GM21528 (cell line): Measurements from ENCODE around the gene MKKS.

Experiments used
- ATAC-seq: cut with Tn5 transposase; IDR thresholded peaks from one replicate; pipeline ENCODE4 v1.9.1; 2021; ENCODE audit warnings: mild to moderate bottlenecking, moderate library complexity; ENCODE audit not compliant: unreplicated experiment, low FRiP score

Gene MKKS

DNA sequence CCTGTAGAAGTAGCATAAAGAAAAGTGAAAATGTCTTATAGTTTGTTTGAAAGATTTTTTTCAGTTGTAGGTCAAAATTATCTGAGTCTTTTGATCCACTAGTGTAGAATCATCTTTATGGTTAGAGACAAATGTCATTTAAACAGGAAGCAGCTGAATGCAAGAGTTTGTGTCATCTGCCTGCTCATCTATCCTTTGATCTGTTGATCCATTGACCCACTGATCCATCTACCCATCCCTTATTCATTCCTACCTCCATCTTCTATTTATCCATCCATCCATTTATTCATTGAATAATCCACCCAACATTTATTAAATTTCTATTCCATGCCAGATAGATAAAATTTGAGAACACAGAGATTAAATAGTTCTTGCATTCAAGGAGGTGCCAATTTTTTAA is 62.6 kb downstream of the MKKS start:
- ATAC-seq, result no peak

DNA sequence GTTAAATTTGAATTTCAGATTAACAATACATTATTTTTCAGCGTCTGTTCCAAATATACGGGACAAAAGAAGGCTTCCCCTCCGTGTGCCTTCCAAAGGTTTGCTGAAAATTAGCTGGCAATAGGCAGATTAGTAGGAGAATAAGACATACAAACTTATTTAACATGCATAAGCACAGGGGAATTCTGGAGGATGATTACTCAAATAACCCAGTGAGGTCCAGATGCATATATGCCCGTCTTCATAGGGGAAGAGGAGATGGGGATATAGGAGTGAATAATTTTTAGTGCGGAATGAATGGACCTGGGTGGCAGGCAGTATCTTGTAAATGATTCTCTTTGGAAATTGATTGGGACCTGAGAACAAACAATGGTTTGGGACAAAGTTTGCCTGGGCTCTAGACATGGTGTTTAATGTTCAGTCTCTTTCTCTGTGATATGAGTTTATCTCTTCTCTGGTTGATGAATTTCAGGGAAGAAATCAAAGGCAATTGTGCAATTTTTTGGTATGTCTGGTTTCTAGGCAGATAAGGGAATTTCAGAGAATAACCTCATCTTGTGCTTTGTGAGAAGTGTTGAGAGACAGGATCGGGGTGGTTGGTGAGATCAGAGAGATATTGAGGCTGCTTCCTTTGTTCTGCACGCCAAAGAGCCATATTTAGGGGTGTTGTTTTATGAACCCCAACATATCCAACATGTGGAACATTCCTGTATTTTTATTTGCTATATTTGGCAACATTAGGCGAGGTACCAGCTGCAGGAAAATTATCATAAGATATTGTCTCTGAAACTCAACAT is 63.7 kb downstream of the MKKS start:
- no peak for ATAC-seq

DNA sequence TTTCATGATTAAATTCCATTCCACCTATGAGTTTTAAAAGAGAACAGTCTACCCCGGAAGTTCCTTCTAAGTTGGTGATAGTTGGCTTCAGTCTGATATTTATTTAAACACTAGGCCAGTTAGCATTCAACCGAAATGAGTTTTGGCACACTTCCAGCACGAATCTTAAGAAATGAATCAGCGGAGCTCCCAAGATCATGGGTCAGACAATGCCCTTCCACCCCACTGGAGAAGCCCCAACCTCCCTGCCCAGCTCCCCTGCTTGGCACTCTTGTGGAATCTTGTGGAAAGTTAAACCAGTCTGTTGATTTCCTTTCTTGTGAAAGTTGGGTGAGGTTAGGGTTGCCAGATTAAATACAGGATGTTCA is 64.3 kb downstream of the MKKS start:
- no peak for ATAC-seq

DNA sequence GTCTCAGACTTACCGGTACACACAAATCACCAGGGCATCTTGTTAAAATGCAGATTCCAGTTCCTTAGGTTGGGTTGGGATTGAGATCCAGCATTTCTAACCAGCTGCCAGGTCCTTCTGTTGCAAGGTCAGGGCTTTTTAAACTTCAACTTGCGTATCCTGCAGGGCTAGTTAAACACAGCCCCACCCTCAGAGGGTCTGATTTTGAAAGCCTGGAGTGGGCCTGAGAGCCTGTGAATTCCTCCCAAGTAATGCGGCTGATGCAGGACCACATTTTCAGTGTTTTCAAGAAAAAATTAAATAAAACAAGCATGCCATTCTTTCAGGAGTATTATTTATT is 65.3 kb downstream of the MKKS start:
- ATAC-seq, result no peak

DNA sequence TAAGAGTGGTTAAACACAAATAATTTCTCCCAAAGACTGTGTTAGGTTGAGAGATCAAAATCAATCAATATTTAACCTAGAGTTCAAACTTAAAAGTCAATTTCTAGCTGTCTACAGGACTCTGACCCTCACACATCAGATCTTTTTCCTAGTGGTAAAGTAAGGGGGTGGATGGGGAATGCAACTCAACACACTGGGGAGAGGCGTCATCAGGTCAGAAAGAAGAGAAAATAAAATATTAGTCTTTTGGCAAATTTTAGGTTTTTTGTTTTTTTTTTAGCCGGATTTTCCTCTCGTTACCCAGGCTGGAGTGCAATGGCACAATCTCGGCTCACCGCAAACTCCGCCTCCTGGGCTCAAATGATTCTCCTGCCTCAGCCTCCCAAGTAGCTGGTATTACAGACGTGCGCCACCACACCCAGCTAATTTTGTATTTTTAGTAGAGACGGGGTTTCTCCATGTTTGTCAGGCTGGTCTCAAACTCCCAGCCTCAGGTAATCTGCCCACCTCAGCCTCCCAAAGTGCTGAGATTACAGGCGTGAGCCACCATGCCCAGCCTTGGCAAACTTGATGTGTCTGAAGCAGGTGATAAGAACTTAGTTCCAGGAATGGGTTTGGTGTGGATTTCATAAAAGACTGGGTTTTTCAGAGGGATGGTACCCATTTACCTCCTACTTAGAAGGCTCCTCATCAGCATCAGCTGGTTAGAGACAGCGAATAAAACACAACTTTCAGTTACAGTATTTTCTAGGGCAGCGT is 65.9 kb downstream of the MKKS start:
- no peak for ATAC-seq

DNA sequence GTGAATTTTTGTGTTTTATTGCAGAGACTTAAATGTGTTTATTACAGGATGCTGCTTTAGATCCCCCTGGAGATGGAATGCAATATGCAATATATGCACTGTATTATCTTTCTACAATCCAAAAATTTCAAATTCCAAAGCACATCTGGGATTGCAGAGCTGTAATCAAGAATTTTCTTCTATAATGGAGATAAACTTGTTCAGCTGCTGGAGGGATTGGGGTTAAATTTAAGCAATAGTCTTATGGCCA is 66.4 kb downstream of the MKKS start:
- ATAC-seq, result no peak

DNA sequence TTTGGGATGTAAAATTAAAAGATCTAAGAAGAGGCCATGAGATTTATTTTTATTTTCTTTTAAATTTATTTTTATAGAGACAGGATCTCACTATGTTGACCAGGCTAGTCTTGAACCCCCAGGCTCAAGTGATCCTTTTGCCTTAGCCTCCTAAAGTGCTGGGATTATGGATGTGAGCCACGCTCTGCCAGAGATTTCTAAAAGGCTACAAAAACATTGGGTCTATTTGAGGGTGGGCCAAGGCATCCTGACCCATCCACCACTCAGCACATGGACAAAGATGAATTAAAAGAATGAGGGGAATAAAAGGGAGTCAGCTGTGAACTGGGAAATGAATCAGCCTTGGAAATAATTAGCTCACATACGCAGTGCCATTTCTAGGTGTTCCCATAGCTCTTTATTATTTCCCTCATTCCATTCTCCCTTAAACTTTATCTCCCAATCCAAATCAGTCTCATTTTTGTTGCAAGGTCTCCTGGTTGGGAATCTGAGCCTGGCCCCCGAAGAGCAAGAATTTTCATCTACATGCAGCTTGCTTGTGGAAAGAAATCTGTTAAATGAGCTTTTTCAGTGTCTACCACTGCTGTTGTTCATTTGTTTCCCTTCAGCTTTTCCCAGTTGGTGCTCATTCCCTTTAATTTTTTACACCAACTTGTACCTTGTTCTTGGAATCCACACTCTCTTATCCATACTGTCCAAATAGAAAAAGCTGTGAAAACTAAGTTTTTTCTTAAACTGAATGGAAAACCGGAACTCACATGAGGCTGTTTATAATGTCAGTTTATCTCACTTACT is 66.9 kb downstream of the MKKS start:
- ATAC-seq, result no peak

DNA sequence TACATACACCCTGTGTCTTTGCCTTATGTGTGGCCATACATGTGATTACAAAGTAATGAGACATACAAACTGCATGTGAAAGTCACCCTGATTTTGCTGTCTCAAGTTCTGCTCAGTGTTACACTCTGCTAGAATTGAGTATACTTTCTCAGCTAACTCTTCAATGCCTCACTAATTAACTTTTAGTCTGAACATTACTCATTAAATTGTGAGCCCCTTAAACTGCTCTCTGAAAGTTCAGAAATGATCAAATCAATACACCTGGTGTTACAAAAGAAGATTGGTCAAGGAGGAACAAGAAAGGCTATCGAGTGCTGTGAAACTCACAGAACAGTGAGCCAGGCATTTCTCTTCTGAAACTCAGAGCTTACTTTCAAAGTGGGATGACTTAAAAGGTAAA is 71.3 kb downstream of the MKKS start:
- ATAC-seq, result no peak

DNA sequence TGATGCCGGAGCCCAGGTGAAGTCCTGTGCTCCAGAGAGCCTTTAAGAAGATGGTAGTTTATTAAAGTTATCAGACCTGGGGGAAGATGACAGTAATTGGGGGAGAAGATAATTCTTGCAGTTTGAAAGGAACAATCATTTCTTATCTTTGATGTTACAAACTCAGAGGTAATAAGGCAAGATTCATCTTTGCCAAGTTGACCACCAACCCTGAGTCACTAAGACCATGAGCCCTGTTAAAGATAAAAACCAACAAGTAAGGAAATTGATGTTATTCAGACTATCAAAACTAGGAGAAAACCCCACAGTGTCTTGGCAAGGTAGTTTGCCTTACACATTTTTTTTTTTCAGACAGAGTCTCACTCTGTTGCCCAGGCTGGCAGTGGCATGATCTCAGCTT is 73.1 kb downstream of the MKKS start:
- ATAC-seq, result no peak

DNA sequence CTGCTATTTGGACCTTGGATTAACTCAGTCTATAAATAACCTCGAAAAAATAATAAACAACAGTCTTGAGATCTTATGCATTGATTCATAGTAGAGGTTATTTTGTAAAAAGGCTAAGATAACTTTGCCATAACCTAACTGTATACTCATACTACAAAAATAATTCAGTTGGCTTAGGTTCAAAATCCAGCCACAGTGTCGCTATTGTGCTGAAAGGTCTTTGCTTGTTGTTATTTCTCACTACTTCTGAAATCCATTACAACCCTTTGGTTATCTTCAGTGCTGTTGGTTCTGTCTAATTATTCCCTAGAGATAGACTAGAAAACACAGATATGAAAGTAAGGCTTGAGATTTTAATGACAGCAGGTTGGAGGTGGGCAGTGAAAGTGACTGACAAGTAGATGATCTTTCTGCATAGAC is 74.4 kb downstream of the MKKS start:
- no peak for ATAC-seq

DNA sequence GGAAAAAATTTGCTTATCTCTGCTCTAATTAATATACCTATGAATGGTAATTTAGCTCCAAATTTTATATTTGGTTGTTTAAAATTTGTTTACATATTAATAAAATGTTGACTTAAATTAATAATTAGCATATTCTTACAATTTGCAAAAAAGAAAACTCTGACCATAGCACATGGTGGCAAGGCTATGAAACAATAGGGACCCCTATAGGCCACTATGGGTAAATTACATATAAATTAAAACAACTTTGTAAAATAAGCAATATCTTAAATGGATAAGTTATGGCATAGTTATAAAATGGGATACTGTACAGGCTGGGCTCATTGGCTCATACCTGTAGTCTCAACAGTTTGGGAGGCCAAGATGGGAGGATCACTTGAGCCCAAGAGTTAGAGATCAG is 76.0 kb downstream of the MKKS start:
- no peak for ATAC-seq

DNA sequence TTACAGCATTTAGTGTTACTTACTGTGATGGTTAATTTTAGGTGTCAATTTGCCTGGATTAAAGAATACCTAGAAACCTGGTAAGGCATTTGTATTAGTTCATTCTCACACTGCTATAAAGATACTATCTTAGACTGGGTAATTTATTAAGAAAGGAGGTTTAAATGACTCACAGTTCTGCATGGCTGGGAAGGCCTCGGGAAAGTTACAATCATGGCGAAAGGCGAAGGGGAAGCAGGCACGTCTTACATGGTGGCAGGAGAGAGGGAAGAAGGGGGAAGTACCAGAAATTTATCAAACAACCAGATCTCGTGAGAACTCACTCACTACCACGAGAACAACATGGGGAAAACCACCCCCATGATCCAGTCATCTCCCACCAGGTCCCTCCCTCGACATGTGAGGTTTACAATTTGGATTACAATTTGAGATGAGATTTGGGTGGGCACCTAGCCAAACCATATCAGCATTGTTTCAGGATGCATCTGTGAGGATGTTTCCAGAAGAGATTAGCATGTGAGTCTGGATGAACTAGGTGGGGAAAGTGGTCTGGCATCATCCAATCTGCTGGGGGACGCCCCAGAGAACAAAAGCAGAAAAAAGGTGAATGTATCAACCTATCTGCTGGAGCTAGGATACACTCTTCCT is 76.8 kb downstream of the MKKS start:
- ATAC-seq, result no peak

DNA sequence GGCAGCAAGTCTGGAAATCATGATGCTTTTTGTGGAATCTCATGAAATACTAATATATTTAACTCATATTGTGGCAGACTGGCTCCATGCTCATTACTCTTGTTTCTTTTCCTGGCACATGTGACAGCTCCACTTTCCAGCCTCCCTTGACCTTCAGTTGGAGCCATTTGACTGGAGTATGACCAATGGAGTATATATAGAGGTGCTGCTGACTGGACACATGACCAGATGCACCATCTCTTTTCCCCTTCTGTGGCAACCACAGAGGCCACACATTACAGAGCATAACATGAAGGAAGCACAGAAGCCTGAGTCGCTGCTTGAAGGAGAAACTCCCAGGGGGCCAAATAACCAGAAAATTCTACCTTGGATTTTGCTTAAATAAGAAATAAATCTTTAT is 77.4 kb downstream of the MKKS start:
- no peak for ATAC-seq

DNA sequence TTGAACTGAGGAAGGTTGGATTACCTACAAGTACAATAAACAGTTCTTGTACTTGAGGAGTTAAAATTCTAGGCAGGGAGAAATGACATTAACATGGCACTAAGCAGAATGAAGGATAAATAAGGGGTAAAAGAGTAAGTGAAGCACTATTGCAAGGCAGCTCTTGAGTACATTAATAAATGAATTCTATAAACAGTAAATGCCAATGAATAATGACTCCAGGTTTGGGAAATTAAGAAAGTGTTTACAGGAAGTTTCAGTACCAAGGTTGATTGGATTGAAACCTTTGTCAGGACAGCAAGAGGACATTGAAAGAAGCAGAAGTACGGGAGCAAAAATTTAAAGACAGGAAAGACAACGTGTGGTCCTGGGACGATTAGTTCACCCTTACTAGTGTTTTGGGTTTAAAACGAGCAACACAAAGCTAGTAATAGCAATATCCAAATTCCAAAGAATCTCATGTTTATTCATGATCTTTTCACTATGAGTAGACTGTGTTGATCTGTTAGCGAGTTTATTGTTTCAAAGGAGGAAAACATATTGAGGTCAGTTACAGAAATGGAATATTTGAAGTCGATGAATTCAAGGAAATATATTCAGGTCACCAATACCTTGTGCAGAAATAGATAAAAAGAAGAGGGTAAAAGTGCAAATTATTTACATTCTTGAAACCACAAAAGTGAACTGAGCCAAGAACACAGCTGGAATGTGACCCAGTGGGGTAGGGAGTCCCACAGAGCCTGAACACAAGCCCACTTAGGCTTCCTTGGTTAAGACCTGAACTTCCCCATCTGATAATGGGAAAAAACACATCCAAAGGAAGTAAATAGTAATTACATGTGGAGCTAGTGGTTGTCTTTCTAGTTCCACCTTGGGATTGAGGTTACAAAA is 80.8 kb downstream of the MKKS start:
- ATAC-seq, result no peak
